ENCODE measurements around the gene MANSC4.
A peak's percentile ranks its signal among the peaks of the same experiment; 100 is the strongest.

Gene MANSC4

DNA sequence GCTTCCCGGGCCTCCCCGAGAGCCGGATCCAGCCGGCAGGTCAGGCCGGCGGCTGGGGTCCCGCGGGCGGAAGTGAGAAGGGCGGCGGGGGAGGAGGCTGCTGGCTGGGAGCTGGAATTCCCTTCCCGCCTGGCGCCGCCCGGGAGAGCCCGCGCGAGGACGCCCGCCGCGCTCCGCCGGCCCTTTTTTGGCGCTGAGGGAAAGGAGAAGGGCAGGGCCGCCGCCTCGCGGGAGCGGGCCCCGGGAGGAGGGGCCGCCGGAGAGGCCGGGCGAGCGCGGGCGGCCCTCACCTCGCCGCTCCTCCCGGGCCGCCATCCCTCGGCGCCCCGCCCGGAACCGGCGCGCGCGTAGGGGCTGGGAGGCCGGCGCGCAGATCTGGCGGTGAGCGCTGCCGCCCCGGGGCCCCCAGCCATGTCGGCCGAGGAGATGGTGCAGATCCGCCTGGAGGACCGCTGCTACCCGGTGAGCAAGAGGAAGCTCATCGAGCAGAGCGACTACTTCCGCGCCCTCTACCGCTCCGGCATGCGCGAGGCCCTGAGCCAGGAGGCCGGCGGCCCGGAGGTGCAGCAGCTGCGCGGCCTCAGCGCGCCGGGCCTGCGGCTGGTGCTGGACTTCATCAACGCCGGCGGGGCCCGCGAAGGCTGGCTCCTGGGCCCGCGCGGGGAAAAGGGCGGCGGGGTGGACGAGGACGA lies at the start of gene MANSC4, which contains the start of gene KLHL42:
MANSC4 (minus strand) TSS at position 317 of the 692 bp plus-strand sequence. CDS start 8,960 bp downstream, outside the sequence.
KLHL42 (plus strand) TSS at position 314 of the 692 bp plus-strand sequence; CDS start at position 412, 98 bp downstream.
- DNase-seq: peak; percentile 67

GRCh38 chr12:27828196-27828595 lies 48.2 kb upstream of the MANSC4 start:
- DNase-seq (no peak), ATAC-seq (no peak)

More for the DNA sequence above, at the start of gene MANSC4, which contains the start of gene KLHL42:
- peak; percentile 79 for ATAC-seq

- DNase-seq (no peak), ATAC-seq (no peak)
These were observed 46.0 kb upstream of the MANSC4 start for GRCh38 chr12:27826076-27826475.

DNA sequence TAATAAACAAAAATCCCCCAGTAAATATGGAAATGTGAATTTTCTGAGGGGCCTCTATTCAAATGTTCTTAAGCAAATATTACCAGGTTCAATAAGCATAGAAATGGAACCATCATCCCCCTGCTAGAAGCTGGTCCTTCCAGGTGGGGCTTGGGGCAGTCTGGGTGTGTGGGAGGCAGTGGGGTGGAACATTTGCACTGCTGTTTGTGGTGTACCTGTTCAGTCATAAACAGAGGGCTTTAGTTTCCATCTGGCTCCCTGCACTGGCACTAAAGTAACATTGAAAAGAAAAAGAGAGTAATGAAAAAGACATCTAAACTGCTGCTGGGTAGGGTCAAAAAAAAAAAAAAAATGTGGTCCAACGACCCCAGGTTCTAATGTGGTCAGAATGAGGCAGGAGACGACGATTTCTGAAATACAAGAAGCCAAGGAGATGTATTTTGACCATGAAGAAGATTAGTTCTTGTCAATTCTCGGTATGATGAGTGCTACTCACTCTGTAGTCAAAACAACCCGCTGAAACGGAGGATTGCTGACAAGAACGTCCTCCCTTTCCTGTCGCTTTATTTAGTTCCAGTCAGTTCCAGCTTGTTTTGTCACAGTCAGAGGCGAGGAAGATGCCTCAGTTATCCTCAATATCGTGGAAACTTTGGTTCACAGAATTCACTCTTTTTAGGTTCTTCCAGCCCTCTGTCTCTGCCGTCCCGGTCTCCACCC lies 44.2 kb upstream of the MANSC4 start:
- DNase-seq: peak; percentile 17
- no peak for ATAC-seq

DNA sequence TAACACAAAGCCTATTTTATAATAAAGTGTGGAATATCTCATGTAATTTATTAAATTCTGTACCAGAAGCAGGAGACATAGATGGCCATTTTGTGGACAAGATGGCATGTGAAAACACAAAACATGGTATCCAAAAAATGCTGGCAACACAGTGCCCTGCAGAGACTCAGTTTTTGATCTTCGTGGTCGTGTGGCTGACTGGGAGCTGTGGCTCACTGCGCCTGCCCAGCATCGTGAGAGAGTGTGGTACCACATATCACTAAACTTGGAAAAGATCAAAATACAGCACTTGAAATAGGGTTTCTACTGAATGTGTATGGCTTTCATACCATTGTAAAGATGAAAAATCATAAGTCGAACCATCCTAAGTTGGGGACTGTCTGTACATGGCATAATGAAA lies 43.0 kb upstream of the MANSC4 start:
- DNase-seq: no peak
- no peak for ATAC-seq

GRCh38 chr12:27822076-27822712 lies 42.2 kb upstream of the MANSC4 start:
- DNase-seq: peak; percentile 65
- peak; percentile 96 for ATAC-seq

- DNase-seq (peak; percentile 40), ATAC-seq (no peak)
These were observed 41.4 kb upstream of the MANSC4 start for GRCh38 chr12:27821259-27821973.

DNA sequence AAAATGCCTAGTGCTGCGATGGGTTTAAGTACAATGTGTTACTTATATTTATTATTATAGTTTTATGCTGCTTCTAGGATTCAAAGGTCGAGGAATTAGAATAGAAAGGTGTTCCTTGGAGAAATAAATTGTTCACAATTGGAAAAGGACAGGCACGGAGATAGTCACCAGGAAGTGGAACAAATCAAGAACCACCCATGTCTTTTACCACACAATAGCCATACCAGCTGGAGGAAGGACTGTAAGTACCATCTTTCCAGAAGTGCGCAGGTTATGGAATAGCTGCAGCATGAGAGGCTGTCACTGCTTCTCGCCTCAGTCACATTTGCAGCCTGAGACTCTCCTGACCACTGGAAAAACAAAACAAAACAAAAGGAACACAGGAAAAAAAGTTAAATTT lies 40.5 kb upstream of the MANSC4 start:
- DNase-seq (no peak), ATAC-seq (no peak)

- DNase-seq (no peak), ATAC-seq (no peak)
These were observed 38.4 kb upstream of the MANSC4 start for GRCh38 chr12:27818401-27818918.

DNA sequence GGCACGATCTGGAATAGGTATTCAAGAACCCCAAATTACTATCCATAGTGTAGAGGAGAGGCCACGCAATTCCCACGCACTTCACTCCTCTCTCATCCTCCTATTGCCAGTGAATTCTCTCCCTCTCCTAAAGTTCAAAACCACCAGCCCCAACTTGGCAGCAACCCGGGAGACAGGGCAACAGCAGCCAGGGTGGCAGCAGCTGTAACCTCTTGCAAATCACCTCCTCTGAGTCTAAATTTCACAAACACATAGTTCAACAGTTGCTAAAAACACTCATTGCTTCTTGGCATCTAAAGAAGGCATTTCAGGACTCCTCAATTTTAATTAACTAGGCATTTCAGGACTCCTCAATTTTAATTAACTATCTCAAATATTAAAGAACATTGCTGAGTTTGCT lies 37.7 kb upstream of the MANSC4 start:
- ATAC-seq (no peak), DNase-seq (no peak)

- DNase-seq: no peak
- no peak for ATAC-seq
These were observed 35.0 kb upstream of the MANSC4 start for GRCh38 chr12:27814851-27815591.

- DNase-seq (no peak), ATAC-seq (no peak)
These were observed 34.4 kb upstream of the MANSC4 start for GRCh38 chr12:27814411-27814810.

DNA sequence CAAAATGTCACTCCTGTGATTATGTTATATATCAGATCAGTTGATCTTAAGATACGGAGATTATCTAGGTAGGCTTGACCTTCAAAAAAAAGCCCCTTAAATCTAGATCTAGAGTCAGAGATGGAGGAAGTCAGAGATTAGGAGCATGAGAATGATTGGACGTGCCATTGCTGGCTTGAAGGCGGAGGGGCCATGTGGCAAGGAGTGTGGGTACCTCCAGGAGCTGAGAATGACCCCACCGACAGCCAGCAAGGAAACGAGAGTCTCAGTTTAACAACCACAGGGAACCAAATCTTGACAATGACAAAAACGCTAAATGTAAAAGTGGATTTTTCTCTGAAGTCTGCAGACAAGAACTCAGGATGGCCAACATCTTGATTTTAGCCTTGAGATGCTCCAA lies 32.5 kb upstream of the MANSC4 start:
- ATAC-seq: no peak
- no peak for DNase-seq

DNA sequence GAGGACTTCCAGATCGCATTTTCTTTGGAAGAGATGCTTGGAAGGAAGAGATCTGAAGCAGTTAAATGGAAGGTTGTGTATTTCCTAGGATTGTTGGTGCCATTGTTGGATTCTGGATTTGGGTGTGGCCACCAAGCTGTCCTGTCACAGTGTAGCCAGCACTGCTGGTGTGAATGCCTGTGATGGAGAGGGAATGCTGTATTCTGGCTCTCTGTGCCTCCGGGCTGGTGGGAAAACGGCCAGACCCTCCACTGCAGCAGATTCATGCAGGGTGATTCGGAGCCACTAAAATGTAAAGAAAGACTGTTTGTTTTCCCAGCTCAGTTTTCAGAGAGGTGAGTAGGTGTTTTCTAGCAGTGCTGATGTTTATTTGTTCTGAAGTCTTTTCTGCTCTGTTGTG lies 30.7 kb upstream of the MANSC4 start:
- no peak for DNase-seq
- no peak for ATAC-seq

GRCh38 chr12:27808841-27809240 lies 28.8 kb upstream of the MANSC4 start:
- DNase-seq (no peak), ATAC-seq (no peak)

- DNase-seq (peak; percentile 38), ATAC-seq (peak; percentile 66)
These were observed 27.1 kb upstream of the MANSC4 start for GRCh38 chr12:27807063-27807703.

DNA sequence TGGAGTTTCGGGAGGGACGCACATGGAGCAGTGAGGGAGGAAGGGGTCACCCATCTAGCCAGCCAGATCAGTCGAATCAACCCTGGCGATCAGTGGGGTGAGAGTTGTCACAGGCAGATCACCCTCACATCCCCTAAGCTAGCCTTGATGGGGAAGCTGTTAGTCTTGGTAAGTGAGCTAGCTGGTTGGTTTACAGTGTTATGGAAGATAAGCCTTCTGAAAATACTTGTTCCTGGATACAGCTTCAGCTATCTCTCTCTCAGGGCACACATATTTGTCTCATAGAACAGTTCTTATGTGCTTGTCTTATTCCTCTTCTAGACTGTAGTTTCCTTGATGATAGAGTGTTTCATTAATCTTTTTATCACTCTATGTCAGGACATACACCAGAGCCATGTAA lies 26.2 kb upstream of the MANSC4 start:
- DNase-seq: no peak

GRCh38 chr12:27805238-27805637 lies 25.2 kb upstream of the MANSC4 start:
- ATAC-seq: no peak

More for the DNA sequence above, 26.2 kb upstream of the MANSC4 start:
- no peak for ATAC-seq

DNA sequence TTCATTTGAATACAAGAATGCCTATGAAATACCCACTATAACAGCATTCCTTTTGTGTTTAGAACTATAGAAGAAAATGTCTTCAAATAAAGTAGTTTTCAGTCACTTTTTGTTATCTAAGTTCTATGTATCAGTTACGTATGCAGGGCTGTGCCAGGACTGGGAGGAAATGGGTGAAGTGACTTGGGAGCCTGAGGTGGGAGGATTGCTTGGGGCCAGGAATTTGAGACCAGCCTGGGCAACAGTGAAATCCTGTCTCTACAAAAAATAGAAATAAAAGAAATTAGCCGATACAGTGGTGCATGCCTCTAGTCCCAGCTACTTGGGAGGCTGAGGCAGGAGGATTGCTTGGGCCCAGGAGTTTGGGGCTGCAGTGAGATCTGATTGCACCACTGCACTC lies 22.9 kb upstream of the MANSC4 start:
- ATAC-seq (no peak), DNase-seq (no peak)

More at GRCh38 chr12:27805238-27805637, 25.2 kb upstream of the MANSC4 start:
- DNase-seq: no peak

GRCh38 chr12:27802511-27802910 lies 22.5 kb upstream of the MANSC4 start:
- peak; percentile 73 for ATAC-seq
- no peak for DNase-seq

GRCh38 chr12:27801630-27802029 lies 21.6 kb upstream of the MANSC4 start:
- ATAC-seq: peak; percentile 55

More at GRCh38 chr12:27801630-27802029, 21.6 kb upstream of the MANSC4 start:
- DNase-seq: no peak
